Endothelial cell of umbilical vein (primary cell): Measurements from ENCODE around the gene TMEM8B. TPM values are rescaled to one million over a fixed set of nuclear protein-coding genes. Genes with fewer than 3 reads are reported as not detected.

Experiments
- BruUV-seq: library from RNA; stranded (reverse); fragments of 400-500 nt; replicated peaks from 2 replicates; lab custom pipeline; 2021; lab: Mats Ljungman, UMichigan
- CTCF ChIA-PET: fragments of 300-600, 350-600 bp; sonication (Branson Sonifier 250); formaldehyde crosslinking; loops from one replicate; lab custom pipeline; 2021; ENCODE audit warnings: antibody characterized with exemption, inconsistent platforms; lab: Charles Lee
- POLR2A ChIA-PET: fragments of 300-600, 350-600 bp; sonication (Branson Sonifier 250); formaldehyde crosslinking; loops from one replicate; lab custom pipeline; 2021; ENCODE audit warnings: antibody characterized with exemption, inconsistent platforms; lab: Charles Lee
- DNase-seq: peaks from one replicate; pipeline ENCODE4 v3.0.0-alpha.2; 2011; ENCODE audit warnings: low read depth, low spot score
- FAIRE-seq: peaks from 2 replicates; lab custom pipeline; 2011; peaks lifted over from hg19 to GRCh38; lab: Jason Lieb, UNC
- H2AFZ ChIP-seq: 2 replicates; pipeline ENCODE4 v1.6.0; 2012; ENCODE audit warnings: low read depth, low read length, control low read depth, inconsistent platforms
- H3K27ac ChIP-seq: 2 replicates; pipeline ENCODE4 v1.5.1; 2011; ENCODE audit warnings: low read depth, mild to moderate bottlenecking, control low read depth, low read length, moderate library complexity; ENCODE audit not compliant: insufficient read depth
- H3K27me3 ChIP-seq, 2 experiments: 2 replicates each; pipeline versions ENCODE4 v1.6.0 to v1.6.1; 2011; ENCODE audit warnings: low read length in 2 of 2, mixed read lengths in 1 of 2; ENCODE audit not compliant: control insufficient read depth in 2 of 2, insufficient read depth in 2 of 2
- H3K36me3 ChIP-seq, 2 experiments: 2 replicates in 1 of 2; 3 replicates in 1 of 2; pipeline ENCODE4 v1.5.1; 2011; ENCODE audit warnings: low read length in 2 of 2, mild to moderate bottlenecking in 1 of 2, moderate library complexity in 1 of 2; ENCODE audit not compliant: control insufficient read depth in 2 of 2, insufficient read depth in 2 of 2; ENCODE audit errors: extremely low read depth in 1 of 2
- H3K4me1 ChIP-seq: 3 replicates; pipeline ENCODE4 v1.5.1; 2011; ENCODE audit warnings: mild to moderate bottlenecking, low read length; ENCODE audit not compliant: control insufficient read depth, insufficient read depth; ENCODE audit errors: extremely low read depth
- H3K4me2 ChIP-seq: 2 replicates; pipeline ENCODE4 v1.6.1; 2011; ENCODE audit warnings: low read length, control low read depth, mixed read lengths; ENCODE audit not compliant: insufficient read depth
- H3K4me3 ChIP-seq, 3 experiments: fragments of 200-600 bp in 1 of 3; sonication (generic), shearing (Covaris generic) in 1 of 3; replicated peaks in 1 of 3; 2 replicates each; pipeline ENCODE4 v1.5.1; 2011 to 2016; ENCODE audit warnings: control low read depth in 3 of 3, low read length in 3 of 3, mild to moderate bottlenecking in 2 of 3, inconsistent platforms in 1 of 3, low read depth in 1 of 3, moderate library complexity in 1 of 3; ENCODE audit not compliant: insufficient read depth in 1 of 3
- H3K79me2 ChIP-seq: 2 replicates; pipeline ENCODE4 v1.6.0; 2012; ENCODE audit warnings: low read length, inconsistent platforms; ENCODE audit not compliant: control insufficient read depth, insufficient read depth
- H3K9ac ChIP-seq: replicated peaks from 2 replicates; pipeline ENCODE3; 2011; ENCODE audit warnings: low read length, control low read depth; ENCODE audit not compliant: insufficient read depth; ENCODE audit errors: extremely low read depth
- H3K9me1 ChIP-seq: replicated peaks from 3 replicates; pipeline ENCODE4 v1.6.0; 2011; ENCODE audit warnings: mild to moderate bottlenecking, low read length; ENCODE audit not compliant: control insufficient read depth, insufficient read depth; ENCODE audit errors: extremely low read depth
- H3K9me3 ChIP-seq: replicated peaks from 2 replicates; pipeline ENCODE4 v1.5.1; 2012; ENCODE audit warnings: low read length, inconsistent platforms; ENCODE audit not compliant: control insufficient read depth, insufficient read depth
- H4K20me1 ChIP-seq: replicated peaks from 2 replicates; pipeline ENCODE3; 2011; ENCODE audit warnings: mild to moderate bottlenecking, low read length; ENCODE audit not compliant: control insufficient read depth, insufficient read depth; ENCODE audit errors: extremely low read depth
- CTCF ChIP-seq, 2 donors: IDR thresholded peaks; 1 replicate in 1 of 2; 2 replicates in 1 of 2; pipeline ENCODE4 v1.5.1; 2011; ENCODE audit warnings: low read length in 2 of 2, mild to moderate bottlenecking in 2 of 2, moderate library complexity in 2 of 2, control low read depth in 1 of 2, inconsistent platforms in 1 of 2, low read depth in 1 of 2; ENCODE audit not compliant: insufficient read depth in 1 of 2; ENCODE audit errors: extremely low read depth in 1 of 2
- EZH2 ChIP-seq: IDR thresholded peaks from 2 replicates; pipeline ENCODE4 v1.6.1; 2012; ENCODE audit warnings: borderline replicate concordance, low read depth, mild to moderate bottlenecking, moderate library complexity, low read length, inconsistent platforms; ENCODE audit not compliant: severe bottlenecking
- FOS ChIP-seq: IDR thresholded peaks from 2 replicates; pipeline ENCODE4 v1.6.1; 2011; ENCODE audit warnings: mild to moderate bottlenecking, low read length, moderate library complexity, borderline replicate concordance; ENCODE audit not compliant: insufficient read depth
- GATA2 ChIP-seq: IDR thresholded peaks from 2 replicates; pipeline ENCODE4 v1.7.0; 2011; ENCODE audit warnings: low read depth, mild to moderate bottlenecking, moderate library complexity, mixed read lengths, low read length; ENCODE audit not compliant: insufficient read length, insufficient read depth
- JUN ChIP-seq: IDR thresholded peaks from 2 replicates; pipeline ENCODE4 v1.6.1; 2011; ENCODE audit warnings: borderline replicate concordance, low read depth; ENCODE audit not compliant: insufficient read length, insufficient read depth
- MYC ChIP-seq: IDR thresholded peaks from one replicate; pipeline ENCODE4 v1.6.1; 2011; ENCODE audit warnings: mild to moderate bottlenecking, low read depth, low read length
- POLR2A ChIP-seq: IDR thresholded peaks from 2 replicates; pipeline ENCODE4 v1.6.1; 2012; ENCODE audit warnings: low read depth, mild to moderate bottlenecking, control low read depth, low read length
- POLR2AphosphoS5 ChIP-seq: IDR thresholded peaks from 2 replicates; pipeline ENCODE4 v1.6.1; 2012; ENCODE audit warnings: low read depth, mild to moderate bottlenecking, control low read depth, low read length, moderate library complexity; ENCODE audit not compliant: insufficient read depth
- dilution Hi-C: fragments of 300-500 bp; cut with MboI; formaldehyde crosslinking; loops from one replicate; pipeline ENCODE4 v1.15.0; 2019; ENCODE audit warnings: low sequenced_read_pairs; ENCODE audit not compliant: extremely low pct_ligation_motif_present
- intact Hi-C: fragments of 100-400 bp; cut with micrococcal nuclease; formaldehyde crosslinking; loops from one replicate; pipeline ENCODE4 v1.10.0; 2022
- polyA plus RNA-seq, 4 experiments: library from polyadenylated mRNA; depleted of rRNA in 3 of 4; stranded (reverse) in 3 of 4; unstranded in 1 of 4; fragments of >200 nt; gene quantifications; 2 replicates each; pipeline versions ENCODE4 v1.2.1 to v1.2.3, GENCODE V29; 2011 to 2012; ENCODE audit warnings: missing spikeins in 1 of 4
- total RNA-seq: library from RNA; stranded (reverse); gene quantifications from 2 replicates; pipeline ENCODE4 v1.2.3, GENCODE V29; 2021
- TF ChIP-seq, protein P1 (sequence below): IDR thresholded peaks from 2 replicates; pipeline ENCODE4 v1.6.1; 2011; ENCODE audit not compliant: insufficient read depth, insufficient read length

The TMEM8B gene
- total and polyA plus RNA-seq, 2 donors (not counting 3 experiments of a cell fraction or from before 2014, with no cell fraction given), result 2.5 to 3.6 TPM

DNA sequence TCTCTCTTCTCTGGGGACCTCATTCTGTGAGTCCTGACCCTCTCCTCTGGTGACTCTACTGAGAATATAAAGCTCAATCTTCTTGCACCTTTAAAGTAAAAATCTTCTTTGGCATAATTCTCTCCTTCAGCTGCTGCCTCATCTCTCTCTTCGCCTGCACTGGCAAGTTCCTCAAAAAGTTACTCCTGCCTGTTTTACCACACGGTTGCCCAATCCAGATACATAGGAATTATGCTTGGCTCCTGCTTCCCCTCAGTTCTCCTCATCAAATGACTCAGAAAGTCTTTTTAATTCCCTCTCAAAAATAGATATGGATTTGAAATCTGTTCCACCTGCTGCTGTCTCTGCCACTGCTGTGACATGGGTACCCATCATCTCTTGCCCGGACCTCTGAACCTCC is 62.6 kb downstream of the TMEM8B start:
- Histone ChIP-seq H3K4me1 (no peaks in the 10 kb centered on the region), H3K4me2 (no peak overlapping the region), H3K27me3 (peaks cover 2 to 7% of the 10 kb centered on the region in 2 experiments), H3K36me3 (no peaks in the 10 kb centered on the region), H2AFZ (no peak overlapping the region), H3K9ac (no peak overlapping the region), H4K20me1 (no peaks in the 10 kb centered on the region), H3K9me1 (no peaks in the 10 kb centered on the region), H3K79me2 (no peaks in the 10 kb centered on the region), H3K4me3 (no peak overlapping the region), H3K27ac (no peak overlapping the region), H3K9me3 (no peaks in the 10 kb centered on the region)
- intact Hi-C loops (loop anchor here (2.0 kb wide), 1 partner anchor 13 kb away; no protein-coding TSS in a partner anchor), dilution Hi-C loops (no loop called here)
- no peak for FAIRE-seq
- ChIA-PET POLR2A (no interaction called here), CTCF (interaction anchor here (0.8 to 1.9 kb wide), 8 partner anchors 10 to 103 kb away, joined by 3 to 18 read pairs (median 4); no protein-coding TSS in a partner anchor)
- TF ChIP-seq GATA2, result no peak
- TF ChIP-seq JUN, result no peak
- TF ChIP-seq EZH2, result no peak
- no peak for TF ChIP-seq MYC
- TF ChIP-seq FOS, result no peak
- TF ChIP-seq POLR2AphosphoS5, result no peak
- no peak for TF ChIP-seq CTCF (IDR thresholded peaks at IDR 0.05; ENCODE audit: extremely low read depth in 1 of 2, insufficient read depth in 1 of 2, low read depth in 1 of 2, low read length in 2 of 2)
- no peak for TF ChIP-seq POLR2A
- TF ChIP-seq, protein P1, sequence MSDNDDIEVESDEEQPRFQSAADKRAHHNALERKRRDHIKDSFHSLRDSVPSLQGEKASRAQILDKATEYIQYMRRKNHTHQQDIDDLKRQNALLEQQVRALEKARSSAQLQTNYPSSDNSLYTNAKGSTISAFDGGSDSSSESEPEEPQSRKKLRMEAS, result no peak
- BruUV-seq, result no TSS peak
- DNase-seq, result no peak
